ENCODE results near the gene TARS2. TPM values are rescaled to one million over a fixed set of nuclear protein-coding genes. Genes with fewer than 3 reads are reported as not detected.

Gene TARS2
- total RNA-seq = 10 to 100 TPM in 2 of 4 donors, 1 to 10 TPM in 2; 4.6 to 22.6 (median 10.2) TPM

DNA sequence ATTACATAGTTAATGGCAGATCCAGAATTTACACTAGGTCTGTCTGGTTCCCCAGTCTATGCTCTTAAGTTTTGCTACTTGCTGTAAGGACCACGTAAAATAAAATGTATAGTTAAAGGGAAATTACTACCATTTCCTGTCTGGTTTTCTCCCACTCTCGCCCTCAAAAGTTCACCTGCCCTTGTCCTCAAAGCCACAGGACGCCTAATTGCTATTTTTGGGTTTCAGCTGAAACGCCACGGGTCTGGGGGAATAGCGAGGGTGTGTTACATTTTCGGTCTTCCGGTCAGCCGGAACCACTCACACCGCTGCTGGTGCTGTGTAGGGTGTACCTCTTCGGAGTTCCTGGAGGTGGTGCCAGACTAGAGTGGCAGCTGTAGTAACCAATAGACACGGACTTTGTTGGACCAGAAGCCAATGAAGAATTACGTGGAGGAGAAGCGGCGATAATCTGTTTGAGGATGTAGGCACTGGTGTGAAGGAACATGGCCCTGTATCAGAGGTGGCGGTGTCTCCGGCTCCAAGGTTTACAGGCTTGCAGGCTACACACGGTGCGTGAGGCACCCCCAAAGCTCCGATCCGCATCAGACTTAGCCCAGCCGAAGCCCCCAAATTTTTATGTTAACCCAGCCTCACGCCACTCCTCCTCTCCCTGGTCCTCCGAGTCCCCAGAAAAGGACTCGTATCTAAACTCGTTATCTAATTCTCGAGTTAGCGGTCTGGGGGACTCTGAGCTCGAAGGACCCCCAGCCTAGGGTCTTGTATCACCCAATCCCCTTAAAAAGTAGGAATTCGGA lies at the start of gene TARS2:
Gene TARS2 (plus strand): TSS at position 454 of the 797 bp plus-strand sequence. CDS start 32 bp downstream, at position 486.
- H3K27ac ChIP-seq = peak within 1 kb of the TSS; percentile 73 to 79
- no peaks in the 10 kb centered on the region for H3K9me3 ChIP-seq
- H3K4me1 ChIP-seq = no peaks in the 10 kb centered on the region
- H3K4me3 ChIP-seq = peak within 1 kb of the TSS; percentile 62 to 66
- intact Hi-C loops (cut with DNase I; ENCODE audit: low total_unique reads) = no loop called here
- H3K36me3 ChIP-seq = no peaks in the 10 kb centered on the region
- DNase-seq = peak; percentile 94 to 98
- H3K27me3 ChIP-seq = no peaks in the 10 kb centered on the region
- TF ChIP-seq POLR2A (IDR thresholded peaks at IDR 0.05) (peak; percentile 50 to 68), CTCF (IDR thresholded peaks at IDR 0.05) (peak; percentile 7 to 67 (median 33))

- TF ChIP-seq CTCF (IDR thresholded peaks at IDR 0.05) (no peak), POLR2A (IDR thresholded peaks at IDR 0.05) (no peak)
- intact Hi-C loops (cut with DNase I; ENCODE audit: low total_unique reads) = no loop called here
- Histone ChIP-seq H3K4me3 (no peak overlapping the region), H3K9me3 (no peaks in the 10 kb centered on the region), H3K4me1 (no peaks in the 10 kb centered on the region), H3K36me3 (no peaks in the 10 kb centered on the region), H3K27ac (no peak overlapping the region), H3K27me3 (no peaks in the 10 kb centered on the region)
- no peak for DNase-seq
These were observed 46.1 kb upstream of the TARS2 start for GRCh38 chr1:150441121-150441520.

DNA sequence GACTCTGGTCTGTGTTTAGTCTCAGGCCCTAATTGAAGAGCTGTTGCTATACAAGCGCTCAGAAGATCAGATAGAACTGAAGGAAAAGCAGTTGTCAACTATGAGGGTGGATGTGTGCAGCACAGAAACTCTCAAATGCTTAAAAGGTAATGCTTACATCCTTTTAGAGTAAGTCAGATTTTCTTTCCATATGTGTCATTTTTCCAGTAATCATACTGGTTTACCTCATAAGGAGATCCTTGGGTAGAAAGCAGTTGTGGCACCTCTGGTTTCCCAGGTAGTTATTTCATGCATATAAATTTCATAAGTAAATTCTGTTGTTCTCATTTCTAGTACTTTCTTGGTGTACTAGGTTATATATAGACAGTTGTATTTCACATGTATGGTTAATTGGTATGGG lies 43.0 kb upstream of the TARS2 start:
- Histone ChIP-seq H3K4me3 (no peak overlapping the region), H3K27me3 (no peaks in the 10 kb centered on the region), H3K27ac (no peak overlapping the region), H3K36me3 (no peaks in the 10 kb centered on the region), H3K9me3 (no peaks in the 10 kb centered on the region), H3K4me1 (no peaks in the 10 kb centered on the region)
- DNase-seq = no peak
- no peak for TF ChIP-seq CTCF (IDR thresholded peaks at IDR 0.05)
- TF ChIP-seq POLR2A (IDR thresholded peaks at IDR 0.05) = no peak
- intact Hi-C loops (cut with DNase I; ENCODE audit: low total_unique reads) = no loop called here

GRCh38 chr1:150456146-150456647 lies 31.0 kb upstream of the TARS2 start:
- Histone ChIP-seq H3K27ac (no peak overlapping the region), H3K4me3 (no peak overlapping the region), H3K9me3 (no peaks in the 10 kb centered on the region), H3K4me1 (no peaks in the 10 kb centered on the region), H3K27me3 (no peaks in the 10 kb centered on the region), H3K36me3 (no peaks in the 10 kb centered on the region)
- TF ChIP-seq POLR2A (IDR thresholded peaks at IDR 0.05) (no peak), CTCF (IDR thresholded peaks at IDR 0.05) (no peak)
- DNase-seq = no peak
- intact Hi-C loops (cut with DNase I; ENCODE audit: low total_unique reads) = no loop called here

- H3K27ac ChIP-seq = no peak overlapping the region
- H3K27me3 ChIP-seq = no peaks in the 10 kb centered on the region
- no peak overlapping the region for H3K4me3 ChIP-seq
- no peaks in the 10 kb centered on the region for H3K4me1 ChIP-seq
- H3K36me3 ChIP-seq = no peaks in the 10 kb centered on the region
- DNase-seq = peak; percentile 34 to 60
- H3K9me3 ChIP-seq = no peaks in the 10 kb centered on the region
- intact Hi-C loops (cut with DNase I; ENCODE audit: low total_unique reads) = loop anchor here (10.0 kb wide), 1 partner anchor 70 kb away; no protein-coding TSS in a partner anchor
- TF ChIP-seq POLR2A (IDR thresholded peaks at IDR 0.05) = no peak
- peak; percentile 72 to 82 (median 76) for TF ChIP-seq CTCF (IDR thresholded peaks at IDR 0.05)
These were observed 22.8 kb upstream of the TARS2 start for GRCh38 chr1:150464422-150464826.

All from uterus (tissue), 4 donors.